ENCODE measurements around the gene BCL2L15.

BCL2L15 gene

DNA sequence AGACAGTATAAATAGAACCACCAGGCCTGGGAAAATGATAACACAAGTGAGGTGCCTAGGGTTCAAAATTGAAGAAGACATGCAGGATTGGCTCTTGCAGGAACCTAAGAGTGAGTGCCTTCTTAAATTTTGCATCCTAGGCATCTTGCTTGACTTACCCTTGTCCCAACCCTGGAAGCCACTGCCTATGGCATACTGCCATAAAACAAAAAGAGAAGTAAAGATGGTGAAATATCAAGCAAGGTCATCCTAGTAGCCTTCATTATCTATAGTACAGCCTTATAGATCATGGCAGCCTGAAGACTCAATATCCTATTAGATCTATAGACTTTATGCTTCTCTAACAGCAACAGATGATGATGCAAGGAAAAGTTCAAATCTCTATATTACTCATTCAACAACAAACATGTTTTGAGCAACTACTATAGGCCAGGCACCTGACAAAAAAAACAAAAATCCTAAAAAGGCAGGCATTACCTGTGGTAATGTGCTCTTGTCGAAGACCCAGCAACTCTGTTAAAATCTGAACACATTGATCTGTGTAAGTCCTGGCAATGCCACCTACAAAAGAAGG lies 10.9 kb upstream of the BCL2L15 start:
- DNase-seq (ENCODE audit: insufficient read length, low spot score) (no peak), FAIRE-seq (no peak)

GRCh38 chr1:113895961-113896360 lies 8.6 kb upstream of the BCL2L15 start:
- FAIRE-seq = no peak
- TF ChIP-seq, protein P1, sequence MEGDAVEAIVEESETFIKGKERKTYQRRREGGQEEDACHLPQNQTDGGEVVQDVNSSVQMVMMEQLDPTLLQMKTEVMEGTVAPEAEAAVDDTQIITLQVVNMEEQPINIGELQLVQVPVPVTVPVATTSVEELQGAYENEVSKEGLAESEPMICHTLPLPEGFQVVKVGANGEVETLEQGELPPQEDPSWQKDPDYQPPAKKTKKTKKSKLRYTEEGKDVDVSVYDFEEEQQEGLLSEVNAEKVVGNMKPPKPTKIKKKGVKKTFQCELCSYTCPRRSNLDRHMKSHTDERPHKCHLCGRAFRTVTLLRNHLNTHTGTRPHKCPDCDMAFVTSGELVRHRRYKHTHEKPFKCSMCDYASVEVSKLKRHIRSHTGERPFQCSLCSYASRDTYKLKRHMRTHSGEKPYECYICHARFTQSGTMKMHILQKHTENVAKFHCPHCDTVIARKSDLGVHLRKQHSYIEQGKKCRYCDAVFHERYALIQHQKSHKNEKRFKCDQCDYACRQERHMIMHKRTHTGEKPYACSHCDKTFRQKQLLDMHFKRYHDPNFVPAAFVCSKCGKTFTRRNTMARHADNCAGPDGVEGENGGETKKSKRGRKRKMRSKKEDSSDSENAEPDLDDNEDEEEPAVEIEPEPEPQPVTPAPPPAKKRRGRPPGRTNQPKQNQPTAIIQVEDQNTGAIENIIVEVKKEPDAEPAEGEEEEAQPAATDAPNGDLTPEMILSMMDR (IDR thresholded peaks at IDR 0.05; ENCODE audit: insufficient read depth, missing control alignments) = no peak
- no peak for DNase-seq (ENCODE audit: insufficient read length, low spot score)

More for the DNA sequence above, 10.9 kb upstream of the BCL2L15 start:
- TF ChIP-seq, protein P1 (IDR thresholded peaks at IDR 0.05; ENCODE audit: insufficient read depth, missing control alignments) = no peak

- DNase-seq (ENCODE audit: insufficient read length, low spot score) (no peak), FAIRE-seq (no peak)
- TF ChIP-seq, protein P1 (IDR thresholded peaks at IDR 0.05; ENCODE audit: insufficient read depth, missing control alignments) = no peak
Observed at GRCh38 chr1:113895098-113895497, 7.7 kb upstream of the BCL2L15 start.

DNA sequence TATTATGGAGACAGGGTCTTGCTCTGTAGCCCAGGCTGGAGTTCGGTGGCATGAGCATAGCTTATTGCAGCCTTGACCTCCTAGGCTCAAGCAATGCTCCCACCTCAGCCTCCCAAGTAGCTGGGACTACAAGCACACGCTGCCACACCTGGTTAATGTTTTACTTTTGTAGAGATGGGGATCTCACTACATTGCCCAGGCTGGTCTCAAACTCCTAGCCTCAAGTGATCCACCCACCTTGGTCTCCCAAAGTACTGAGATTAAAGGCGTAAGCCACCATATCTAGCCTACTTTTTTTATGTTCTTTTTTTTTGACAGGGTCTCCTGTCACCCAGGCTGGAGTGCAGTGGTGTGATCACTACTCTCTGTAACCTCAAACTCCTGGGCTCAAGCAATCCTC lies 5.9 kb upstream of the BCL2L15 start:
- no peak for FAIRE-seq
- DNase-seq (ENCODE audit: insufficient read length, low spot score) = no peak
- TF ChIP-seq, protein P1 (IDR thresholded peaks at IDR 0.05; ENCODE audit: insufficient read depth, missing control alignments) = no peak

- FAIRE-seq (no peak), DNase-seq (ENCODE audit: insufficient read length, low spot score) (no peak)
Observed at GRCh38 chr1:113891631-113892220, 4.3 kb upstream of the BCL2L15 start.

GRCh38 chr1:113890816-113891215 lies 3.4 kb upstream of the BCL2L15 start:
- TF ChIP-seq, protein P1 (IDR thresholded peaks at IDR 0.05; ENCODE audit: insufficient read depth, missing control alignments) = no peak
- DNase-seq (ENCODE audit: insufficient read length, low spot score) = no peak
- FAIRE-seq = no peak

More at GRCh38 chr1:113891631-113892220, 4.3 kb upstream of the BCL2L15 start:
- TF ChIP-seq, protein P1 (IDR thresholded peaks at IDR 0.05; ENCODE audit: insufficient read depth, missing control alignments) = no peak
